AG09319 (cell line): Measurements from ENCODE around the gene FBLN5.

Source experiments
- DNase-seq: peaks from one replicate; pipeline ENCODE4 v3.0.0-alpha.2; 2010; ENCODE audit warnings: low read depth; ENCODE audit errors: extremely low read depth
- TF ChIP-seq, protein P1 (sequence below): IDR thresholded peaks from 2 replicates; pipeline ENCODE4 v1.5.1; 2011; ENCODE audit warnings: low read depth, mild to moderate bottlenecking, inconsistent platforms, low read length, moderate library complexity

FBLN5 gene

DNA sequence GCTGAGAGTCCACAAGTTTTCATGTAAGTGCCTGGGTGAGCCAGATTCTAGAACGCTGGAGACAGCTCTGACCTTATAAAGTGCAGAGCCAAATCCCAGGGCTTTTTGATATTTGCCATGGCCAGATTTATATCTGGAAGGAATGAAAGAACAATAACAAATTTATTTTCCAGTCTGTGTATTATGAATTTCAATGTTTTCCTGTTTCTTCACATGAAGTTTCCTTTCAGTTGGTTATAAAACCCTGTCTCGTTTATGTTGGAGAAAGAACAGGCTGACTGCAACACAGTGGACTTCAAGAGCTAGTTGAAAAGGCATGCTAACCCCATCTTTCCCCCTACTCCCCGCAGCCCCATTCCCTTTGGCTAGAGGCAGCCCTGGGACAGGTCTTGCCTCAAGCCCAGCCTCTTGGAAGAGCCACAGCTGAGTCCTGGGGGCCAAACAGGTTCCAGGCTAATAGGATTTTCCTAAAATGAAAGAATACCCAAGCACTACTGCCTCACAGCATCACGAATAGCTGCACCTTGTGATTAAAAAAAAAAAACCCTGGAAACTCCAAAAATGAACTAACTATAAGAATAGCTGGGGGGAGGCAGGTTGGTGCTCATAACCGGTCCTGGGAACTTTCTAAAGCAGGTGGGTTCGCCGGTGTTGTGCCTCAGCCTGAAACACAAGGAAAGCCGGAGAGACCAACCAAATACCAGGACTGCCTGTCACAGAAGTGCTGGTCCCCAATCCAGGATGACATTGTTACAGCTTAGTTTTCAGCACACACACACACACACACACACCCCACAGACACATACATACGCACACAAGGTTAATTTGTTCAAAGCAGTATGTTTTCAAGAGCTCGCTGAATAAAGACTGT is 1.5 kb downstream of the FBLN5 start:
- TF ChIP-seq, protein P1, sequence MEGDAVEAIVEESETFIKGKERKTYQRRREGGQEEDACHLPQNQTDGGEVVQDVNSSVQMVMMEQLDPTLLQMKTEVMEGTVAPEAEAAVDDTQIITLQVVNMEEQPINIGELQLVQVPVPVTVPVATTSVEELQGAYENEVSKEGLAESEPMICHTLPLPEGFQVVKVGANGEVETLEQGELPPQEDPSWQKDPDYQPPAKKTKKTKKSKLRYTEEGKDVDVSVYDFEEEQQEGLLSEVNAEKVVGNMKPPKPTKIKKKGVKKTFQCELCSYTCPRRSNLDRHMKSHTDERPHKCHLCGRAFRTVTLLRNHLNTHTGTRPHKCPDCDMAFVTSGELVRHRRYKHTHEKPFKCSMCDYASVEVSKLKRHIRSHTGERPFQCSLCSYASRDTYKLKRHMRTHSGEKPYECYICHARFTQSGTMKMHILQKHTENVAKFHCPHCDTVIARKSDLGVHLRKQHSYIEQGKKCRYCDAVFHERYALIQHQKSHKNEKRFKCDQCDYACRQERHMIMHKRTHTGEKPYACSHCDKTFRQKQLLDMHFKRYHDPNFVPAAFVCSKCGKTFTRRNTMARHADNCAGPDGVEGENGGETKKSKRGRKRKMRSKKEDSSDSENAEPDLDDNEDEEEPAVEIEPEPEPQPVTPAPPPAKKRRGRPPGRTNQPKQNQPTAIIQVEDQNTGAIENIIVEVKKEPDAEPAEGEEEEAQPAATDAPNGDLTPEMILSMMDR, result no peak
- no peak for DNase-seq

DNA sequence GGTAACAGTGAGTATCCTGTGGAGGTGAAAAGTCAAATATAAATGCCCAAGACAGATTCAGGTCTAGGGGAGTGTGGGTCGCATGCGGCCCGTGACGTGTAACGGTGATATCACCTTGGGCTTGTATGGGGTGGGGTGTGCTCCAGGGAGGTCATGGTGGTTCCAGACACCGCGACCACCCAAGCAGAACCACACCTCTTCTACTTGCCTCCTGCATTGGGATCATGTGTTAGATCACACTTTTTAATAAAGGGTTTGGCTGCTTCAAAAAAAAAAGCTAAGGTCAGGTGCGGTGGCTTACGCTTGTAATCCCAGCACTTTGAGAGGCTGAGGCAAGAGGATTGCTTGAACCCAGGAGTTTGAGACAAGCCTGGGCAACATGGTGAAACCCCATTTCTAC is 4.5 kb downstream of the FBLN5 start:
- TF ChIP-seq, protein P1, result no peak
- DNase-seq, result no peak

DNA sequence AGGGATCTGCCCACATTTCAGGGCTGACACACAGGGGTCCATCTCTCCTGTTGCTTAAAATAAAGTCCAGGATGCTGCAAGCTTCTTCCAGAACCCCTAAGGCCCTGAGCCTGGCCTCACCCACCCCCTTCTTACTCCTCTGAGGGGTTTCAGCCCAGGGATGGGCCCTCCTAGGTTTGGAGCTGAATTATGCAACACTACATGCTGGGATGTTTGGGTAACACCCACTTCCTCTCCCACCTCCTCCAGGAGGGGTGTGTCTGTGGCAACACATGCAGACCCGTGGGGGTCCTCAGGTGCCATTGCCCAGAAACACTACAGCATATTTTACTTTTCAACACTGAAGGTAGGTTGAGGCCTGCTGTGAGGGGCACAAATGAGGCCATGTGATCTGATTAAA is 5.4 kb downstream of the FBLN5 start:
- no peak for DNase-seq
- TF ChIP-seq, protein P1, result no peak

DNA sequence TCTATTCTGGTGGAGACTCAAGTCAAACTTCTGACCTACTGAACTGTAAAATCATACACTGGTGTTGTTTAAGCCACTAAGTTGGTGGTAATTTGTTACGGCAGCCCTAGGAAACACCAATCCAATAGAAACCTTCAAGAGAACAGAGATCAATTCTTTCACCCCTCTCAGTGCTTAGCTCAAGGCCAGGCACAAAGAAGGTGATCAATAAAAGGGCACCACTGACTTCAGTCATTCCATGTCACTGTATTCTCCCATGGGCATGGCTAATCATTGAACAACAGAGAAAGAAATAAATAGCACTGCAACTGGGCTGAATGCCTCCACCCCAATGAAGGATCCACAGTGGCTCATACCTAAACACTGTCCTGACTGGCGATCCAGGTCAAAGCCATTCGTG is 7.3 kb downstream of the FBLN5 start:
- no peak for DNase-seq
- TF ChIP-seq, protein P1, result no peak

DNA sequence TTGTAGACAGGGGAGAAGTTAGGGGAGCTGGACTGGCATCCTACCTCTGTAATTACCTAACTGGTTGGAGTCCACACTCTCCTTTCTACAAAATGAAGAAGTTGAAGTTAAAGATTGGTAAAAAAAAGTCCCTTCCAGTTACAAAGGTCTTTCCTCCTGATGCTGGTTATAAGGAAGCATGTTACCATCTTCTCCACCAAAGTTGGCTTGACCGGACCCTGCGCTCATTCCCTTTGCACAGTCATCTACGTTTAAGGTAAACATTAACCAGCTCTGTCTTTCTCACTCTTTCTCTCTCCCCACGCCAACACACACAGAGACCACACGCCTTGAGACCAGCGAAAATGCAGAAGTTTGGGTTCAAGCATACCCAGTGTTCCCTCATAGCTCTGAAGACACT is 11.9 kb downstream of the FBLN5 start:
- TF ChIP-seq, protein P1, result no peak
- DNase-seq, result no peak

DNA sequence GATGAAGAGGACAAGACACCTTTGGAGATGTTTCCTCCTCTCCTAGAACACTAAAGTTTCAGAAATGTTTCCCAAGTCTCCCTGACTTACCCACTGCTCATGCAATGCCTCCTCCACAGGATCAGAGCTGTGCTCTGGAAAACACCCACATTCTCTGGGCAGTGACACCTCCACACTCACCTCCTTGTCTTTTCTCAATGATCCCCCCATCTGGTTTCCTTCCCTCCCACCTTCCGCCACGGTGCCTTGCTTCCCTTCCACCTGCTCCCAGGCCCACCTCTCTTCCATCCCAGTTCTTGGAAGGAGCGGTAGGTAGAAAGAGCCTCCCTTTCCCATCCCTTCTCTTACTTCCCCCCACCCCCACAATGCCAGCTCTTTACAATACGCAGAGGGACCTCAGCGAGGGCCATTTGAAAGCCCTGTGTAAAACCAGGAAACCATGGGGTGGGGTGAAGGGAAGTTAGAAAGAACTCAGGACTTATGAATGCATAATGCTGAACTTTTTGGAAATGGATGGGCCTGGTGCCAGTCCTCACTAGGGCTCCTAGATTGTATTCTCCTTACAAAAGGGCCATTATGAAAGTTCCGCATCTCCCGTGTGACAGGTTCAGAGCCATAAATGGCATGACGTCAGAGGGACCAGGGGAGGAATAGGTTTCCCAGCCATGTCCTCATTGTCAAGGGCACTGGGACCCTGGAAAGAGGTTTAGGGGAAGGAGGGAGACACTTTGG is 12.8 kb downstream of the FBLN5 start:
- DNase-seq, result no peak
- TF ChIP-seq, protein P1, result no peak

DNA sequence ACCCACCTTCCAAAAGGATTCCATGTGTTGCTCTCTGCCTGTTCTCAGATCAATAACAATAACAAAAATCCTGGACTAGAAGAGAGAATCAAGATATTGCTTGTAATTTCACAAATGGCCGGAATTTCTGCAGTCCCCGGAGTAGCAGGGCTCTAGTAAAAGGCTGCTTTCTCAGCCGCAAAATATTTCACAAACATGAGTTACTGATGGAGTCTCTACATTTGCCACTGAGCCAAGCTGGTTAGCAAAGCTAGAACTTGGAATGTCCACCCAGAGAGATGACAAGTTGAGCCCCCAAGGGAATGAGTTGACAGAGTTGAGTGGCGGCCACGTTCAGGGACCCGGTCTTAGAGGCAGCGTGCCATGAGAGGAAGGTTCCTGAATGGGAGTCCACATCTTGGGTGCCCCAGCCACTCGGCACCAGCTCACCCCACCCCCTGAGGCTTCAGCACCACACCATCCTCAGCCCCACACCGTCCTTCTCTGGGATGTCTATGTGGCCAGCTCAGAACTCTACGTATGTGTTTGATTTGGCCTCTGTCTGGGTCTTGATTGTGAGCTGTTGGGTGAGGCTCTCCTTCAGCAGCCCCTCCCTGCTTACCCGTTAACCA is 15.9 kb downstream of the FBLN5 start:
- no peak for DNase-seq

More for the DNA sequence above, 15.9 kb downstream of the FBLN5 start:
- TF ChIP-seq, protein P1, result no peak
